Heart right ventricle (tissue), 16 donors: ENCODE measurements around the gene FILIP1L. TPM values are rescaled to one million over a fixed set of nuclear protein-coding genes. Genes with fewer than 3 reads are reported as not detected.
A peak's percentile ranks its signal among the peaks of the same experiment; 100 is the strongest.

Source experiments
- ATAC-seq, 8 donors: fragments of 200-7000 bp; cut with Tn5 transposase; one replicate each; pipeline ENCODE4 v1.9.1; 2020; ENCODE audit warnings: mild to moderate bottlenecking in 8 of 8, moderate library complexity in 8 of 8, moderate number of reproducible peaks in 1 of 8
- DNase-seq, 2 donors: peaks; one replicate each; pipeline ENCODE4 v3.0.0-alpha.2; 2020
- H3K27ac ChIP-seq, 10 donors: fragments of 200-600 bp; sonication (generic) in 2 of 10; one replicate each; pipeline versions ENCODE4 v1.5.0 to v1.8.0; 2020 to 2022; ENCODE audit warnings: mild to moderate bottlenecking in 3 of 10
- H3K27me3 ChIP-seq, 7 donors: fragments of 200-600 bp; one replicate each; pipeline ENCODE4 v1.8.0; 2021 to 2022; ENCODE audit warnings: mild to moderate bottlenecking in 2 of 7
- H3K36me3 ChIP-seq, 9 donors: fragments of 200-600 bp; sonication (generic) in 1 of 9; one replicate each; pipeline versions ENCODE4 v1.5.0 to v1.8.0; 2020 to 2022; ENCODE audit warnings: mild to moderate bottlenecking in 2 of 9
- H3K4me1 ChIP-seq, 9 donors: fragments of 200-600 bp; sonication (generic) in 1 of 9; one replicate each; pipeline versions ENCODE4 v1.5.0 to v1.8.0; 2020 to 2022; ENCODE audit warnings: mild to moderate bottlenecking in 4 of 9
- H3K4me3 ChIP-seq, 10 donors: fragments of 200-600 bp; sonication (generic) in 2 of 10; one replicate each; pipeline versions ENCODE4 v1.5.0 to v1.8.0; 2020 to 2022; ENCODE audit warnings: mild to moderate bottlenecking in 7 of 10, moderate library complexity in 2 of 10
- H3K9me3 ChIP-seq, 11 donors: fragments of 200-600 bp in 10 of 11; sonication (generic) in 2 of 11; one replicate each; pipeline versions ENCODE4 v1.5.0 to v1.8.0; 2013 to 2022; ENCODE audit warnings: mild to moderate bottlenecking in 2 of 11, control low read depth in 1 of 11, moderate library complexity in 1 of 11
- CTCF ChIP-seq, 9 donors: fragments of 200-600 bp; sonication (generic) in 2 of 9; IDR thresholded peaks; one replicate each; pipeline versions ENCODE4 v1.5.0 to v1.8.0; 2021 to 2022; ENCODE audit warnings: antibody characterized with exemption in 9 of 9, mild to moderate bottlenecking in 5 of 9, moderate library complexity in 1 of 9
- WGBS, 2 donors: extraction: QIAGEN DNeasy Blood & Tissue Kit; methylation state at CpG; one replicate each; pipeline ENCODE4 v1.1.7; 2013; ENCODE audit warnings: inconsistent platforms in 1 of 2; 5-methylcytosine and 5-hydroxymethylcytosine counted together
- intact Hi-C, 10 donors: fragments of 100-400 bp; cut with DNase I; formaldehyde crosslinking; loops; one replicate each; pipeline versions ENCODE4 v1.11.1 to v1.14.2; 2022
- polyA plus RNA-seq, 2 donors: library from polyadenylated mRNA; stranded (reverse); fragments of 200-250 nt; gene quantifications; one replicate each; pipeline ENCODE4 v1.2.3, GENCODE V29; 2013
- total RNA-seq, 10 donors: library from RNA; stranded (reverse); fragmentation: NEBNext Ultra II Directional in 3 of 10; extraction: Animal tissue kit (Norgen Biotek cat#: 25700) in 3 of 10; gene quantifications; one replicate each; pipeline versions ENCODE4 v1.2.1 to v1.2.4, GENCODE V29; 2021 to 2023
- donor health status: Arrhythmogenic right ventricular cardiomyopathy.
- donor health status: ischemic (EF 13 %, LVEDD 7.1; RV severe dilation, severe dysfunction).
- donor health status: healthy with polysubstance abuse.
- donor health status: DM: no; HTN: yes; CAD: no.
- donor health status: DM: no; HTN: no; CAD: no.
- donor health status: ischemic (EF 25% LVEDD 6.9; RV normal size, moderate dysfunction).
- donor health status: ischemic (EF 25% LVEDD 5.7; RV mildly dilated, moderate dysfunction).
- donor health status: healthy.
- donor health status: DM: yes; HTN: yes; CAD: no.
- donor health status: Ischemic cardiomyopathy.
- donor health status: ischemic (EF 35%, LVEDD 5.7; RV mildly dilated, moderate dysfunction).
- donor health status: nonischemic (EF 11% LVEDD 7.7; RV severe dilation, severe dysfunction).
- donor health status: DM: yes; HTN: yes; CAD: no.
- donor health status: PGD.
- donor health status: ischemic (EF 29% LVEDD 5.4; RV normal size, mild dysfunction).
- donor health status: nonischemic (EF 23%, LVEDD 6.1; RV moderate dilation, normal function).

Gene FILIP1L
- total and polyA plus RNA-seq, 12 donors: 15.9 to 134 (median 64.3) TPM

- H3K36me3 ChIP-seq: peaks cover 0 to 52% (median 0%) of the 10 kb centered on the region in 9 donors
- ATAC-seq: no peak
- 74 to 85% methylated on average over 1 of the region's 1 CpG for WGBS, 2 donors
- H3K27ac ChIP-seq: peak overlapping the region in 5 of 10 donors; percentile 3 to 55 (median 40)
- H3K4me1 ChIP-seq: peaks cover 5 to 97% (median 85%) of the 10 kb centered on the region in 9 donors
- intact Hi-C loops: loop anchor here in 6 of 10 donors (5.0 to 10.0 kb wide), 5 partner anchors 55 to 295 kb away; no protein-coding TSS in a partner anchor
- H3K9me3 ChIP-seq: no peaks in the 10 kb centered on the region
- no peaks in the 10 kb centered on the region for H3K27me3 ChIP-seq
- no peak for DNase-seq
- TF ChIP-seq CTCF (IDR thresholded peaks at IDR 0.05): no peak
- H3K4me3 ChIP-seq: peak overlapping the region in 1 of 10 donors; percentile 30
Measured at GRCh38 chr3:99869621-99870020, 244.7 kb downstream of the FILIP1L start.

- H3K4me1 ChIP-seq: peaks cover 5 to 95% (median 83%) of the 10 kb centered on the region in 9 donors
- intact Hi-C loops: no loop called here
- no peak for DNase-seq
- no peak overlapping the region for H3K4me3 ChIP-seq
- TF ChIP-seq CTCF (IDR thresholded peaks at IDR 0.05): no peak
- peaks cover 0 to 65% (median under 1%) of the 10 kb centered on the region in 9 donors for H3K36me3 ChIP-seq
- WGBS, 2 donors: 6 to 7% methylated on average over 1 of the region's 1 CpG
- H3K27ac ChIP-seq: peak overlapping the region in 2 of 10 donors; percentile 12 to 58
- ATAC-seq: no peak
- no peaks in the 10 kb centered on the region for H3K9me3 ChIP-seq
- H3K27me3 ChIP-seq: no peaks in the 10 kb centered on the region
Measured at GRCh38 chr3:99868311-99868646, 246.0 kb downstream of the FILIP1L start.

- DNase-seq (no peak), ATAC-seq (no peak)
- intact Hi-C loops: no loop called here
- Histone ChIP-seq H3K4me1 (peaks cover 5 to 95% (median 78%) of the 10 kb centered on the region in 9 donors), H3K27ac (peak overlapping the region in 3 of 10 donors; percentile 12 to 58 (median 25)), H3K27me3 (no peaks in the 10 kb centered on the region), H3K4me3 (no peak overlapping the region), H3K36me3 (peaks cover 0 to 70% (median 6%) of the 10 kb centered on the region in 9 donors), H3K9me3 (no peaks in the 10 kb centered on the region)
- no peak for TF ChIP-seq CTCF (IDR thresholded peaks at IDR 0.05)
- 80 to 81% methylated on average over 3 of the region's 3 CpGs for WGBS, 2 donors
Measured at GRCh38 chr3:99867594-99868310, 246.5 kb downstream of the FILIP1L start.

GRCh38 chr3:99866261-99866761 lies 248.0 kb downstream of the FILIP1L start:
- WGBS, 2 donors: 50 to 68% methylated on average over 3 of the region's 3 CpGs
- no peaks in the 10 kb centered on the region for H3K27me3 ChIP-seq
- H3K4me3 ChIP-seq: peak overlapping the region in 1 of 10 donors; percentile 1
- DNase-seq (no peak), ATAC-seq (no peak)
- H3K27ac ChIP-seq: peak overlapping the region in 3 of 10 donors; percentile 10 to 64 (median 58)
- intact Hi-C loops: no loop called here
- TF ChIP-seq CTCF (IDR thresholded peaks at IDR 0.05): no peak
- peaks cover 0 to 83% (median 8%) of the 10 kb centered on the region in 9 donors for H3K36me3 ChIP-seq
- H3K9me3 ChIP-seq: no peaks in the 10 kb centered on the region
- peaks cover 5 to 97% (median 76%) of the 10 kb centered on the region in 9 donors for H3K4me1 ChIP-seq
